Stimulated activated CD8-positive, alpha-beta memory T cell treated with anti-CD3 and anti-CD28 coated beads, Interleukin-15, amount 100 ng/mL, for 1 hour (primary cell): ENCODE results near the gene CDHR3.
"Not testable (repeated sequence)": the region's sequence is repeated elsewhere in the genome, so short reads cannot be mapped to it uniquely, and the experiment has no call there.

ENCODE experiments used
- DNase-seq: peaks from one replicate; pipeline ENCODE4 v3.0.0-alpha.2; 2020; ENCODE audit warnings: low read depth

CDHR3 gene

GRCh38 chr7:105963038-105963667 is at the start of gene CDHR3:
Gene CDHR3 (plus strand): TSS chr7:105963264. CDS start chr7:105963319, 55 bp downstream.
- DNase-seq, result no peak

- no peak for DNase-seq
Measured at GRCh38 chr7:105913947-105914346, 49.1 kb upstream of the CDHR3 start.

GRCh38 chr7:105916603-105917002 is 46.5 kb upstream of the CDHR3 start:
- DNase-seq, result no peak

- no peak for DNase-seq
Measured at GRCh38 chr7:105917659-105918058, 45.4 kb upstream of the CDHR3 start.

GRCh38 chr7:105920766-105921165 is 42.3 kb upstream of the CDHR3 start:
- no peak for DNase-seq

GRCh38 chr7:105924945-105925344 is 38.1 kb upstream of the CDHR3 start:
- no peak for DNase-seq

GRCh38 chr7:105926131-105926530 is 36.9 kb upstream of the CDHR3 start:
- no peak for DNase-seq

- no peak for DNase-seq
Measured at GRCh38 chr7:105931179-105931578, 31.9 kb upstream of the CDHR3 start.

- DNase-seq, result no peak
Measured at GRCh38 chr7:105932835-105933477, 30.1 kb upstream of the CDHR3 start.

GRCh38 chr7:105934572-105935185 is 28.4 kb upstream of the CDHR3 start:
- DNase-seq, result no peak

GRCh38 chr7:105935250-105935649 is 27.8 kb upstream of the CDHR3 start:
- no peak for DNase-seq

- DNase-seq, result no peak
Measured at GRCh38 chr7:105937411-105937810, 25.7 kb upstream of the CDHR3 start.

GRCh38 chr7:105940109-105940508 is 23.0 kb upstream of the CDHR3 start:
- no peak for DNase-seq

- no peak for DNase-seq
Measured at GRCh38 chr7:105941596-105941995, 21.5 kb upstream of the CDHR3 start.

GRCh38 chr7:105943486-105943885 is 19.6 kb upstream of the CDHR3 start:
- DNase-seq, result no peak

- no peak for DNase-seq
Measured at GRCh38 chr7:105945848-105946247, 17.2 kb upstream of the CDHR3 start.

GRCh38 chr7:105951597-105951996 is 11.5 kb upstream of the CDHR3 start:
- no peak for DNase-seq

GRCh38 chr7:105952917-105953595 is 10.0 kb upstream of the CDHR3 start:
- no peak for DNase-seq

- DNase-seq, result no peak
Measured at GRCh38 chr7:105954711-105955110, 8.4 kb upstream of the CDHR3 start.

GRCh38 chr7:105955651-105956466 is 7.2 kb upstream of the CDHR3 start:
- DNase-seq, result not testable (repeated sequence)

GRCh38 chr7:105958012-105958411 is 5.1 kb upstream of the CDHR3 start:
- DNase-seq, result no peak

GRCh38 chr7:105962353-105962752 is 711 bp upstream of the CDHR3 start:
- no peak for DNase-seq
